ENCODE results near the gene GNG2.

GNG2 gene

DNA sequence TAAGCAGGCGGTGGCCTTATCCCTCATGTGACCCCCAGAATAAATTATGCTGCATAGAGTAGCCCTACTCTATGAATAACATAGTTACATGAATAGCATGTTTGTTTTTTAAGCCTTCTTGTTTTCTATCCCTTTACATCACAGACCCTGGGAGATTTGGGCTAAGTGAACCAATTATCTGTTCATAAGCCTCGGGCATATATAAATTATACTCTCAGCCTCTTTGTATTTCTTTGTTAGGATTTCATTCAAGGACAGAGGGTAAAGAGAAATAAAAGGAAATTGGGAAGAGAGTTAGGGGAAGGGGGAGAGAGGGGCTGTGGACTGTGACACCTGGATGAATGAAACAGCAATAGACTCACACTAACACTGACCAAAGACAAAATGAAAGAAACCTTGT lies 93.6 kb downstream of the GNG2 start:
- H3K4ac ChIP-seq (ENCODE audit: low read length), result no peak overlapping the region
- H2BK12ac ChIP-seq (ENCODE audit: low read length), result no peak overlapping the region
- H2AFZ ChIP-seq (ENCODE audit: low read length), result no peak overlapping the region
- H3K14ac ChIP-seq (ENCODE audit: low read length), result no peak overlapping the region
- H3K9ac ChIP-seq (ENCODE audit: low read depth, low read length, poor library complexity), result no peak overlapping the region
- no peak overlapping the region for H4K8ac ChIP-seq (ENCODE audit: low read depth, low read length)
- H3K4me3 ChIP-seq (ENCODE audit: low read length in 2 of 2), result no peak overlapping the region
- DNase-seq (ENCODE audit: low spot score), result no peak
- no peak overlapping the region for H2BK120ac ChIP-seq (ENCODE audit: low read depth, low read length)
- no peak overlapping the region for H2BK5ac ChIP-seq (ENCODE audit: low read length)
- no peak overlapping the region for H2AK5ac ChIP-seq (ENCODE audit: low read depth, low read length)
- no peak overlapping the region for H3K27ac ChIP-seq (replicated peaks; ENCODE audit: low read length)
- no CpG with 5 or more reads among the region's 2 CpGs for WGBS, 2 donors (ENCODE audit: extremely low coverage in 2 of 2, insufficient read length in 2 of 2, insufficient replicate concordance in 1 of 2)
- H3K36me3 ChIP-seq (replicated peaks in 1 of 2; ENCODE audit: control insufficient read depth in 2 of 2, insufficient read depth in 2 of 2, low read length in 2 of 2), result peaks cover 2 to 98% of the 10 kb centered on the region in 2 donors
- no peaks in the 10 kb centered on the region for H3K79me1 ChIP-seq (ENCODE audit: low read depth, low read length)
- H3K4me1 ChIP-seq (ENCODE audit: control insufficient read depth in 2 of 2, insufficient read depth in 1 of 2, low read depth in 1 of 2, low read length in 2 of 2), result peaks cover 0 to 9% of the 10 kb centered on the region in 2 donors
- peaks cover 4 to 22% of the 10 kb centered on the region in 2 donors for H3K9me3 ChIP-seq (replicated peaks in 1 of 2; ENCODE audit: control insufficient read depth in 2 of 2, insufficient read depth in 1 of 2, low read depth in 1 of 2, low read length in 2 of 2)
- H2BK15ac ChIP-seq (ENCODE audit: low read length), result no peak overlapping the region
- H3K23ac ChIP-seq (ENCODE audit: low read depth, low read length, poor library complexity), result no peak overlapping the region
- no peaks in the 10 kb centered on the region for H3K27me3 ChIP-seq (ENCODE audit: control insufficient read depth in 3 of 3, insufficient read depth in 3 of 3, low read depth in 1 of 3, low read length in 3 of 3)
- H4K91ac ChIP-seq (ENCODE audit: low read depth, low read length, poor library complexity), result no peak overlapping the region
- no peak overlapping the region for H3K4me2 ChIP-seq (ENCODE audit: insufficient read depth, low read length, poor library complexity, severe bottlenecking)
- H3K18ac ChIP-seq (ENCODE audit: low read length), result no peak overlapping the region

DNA sequence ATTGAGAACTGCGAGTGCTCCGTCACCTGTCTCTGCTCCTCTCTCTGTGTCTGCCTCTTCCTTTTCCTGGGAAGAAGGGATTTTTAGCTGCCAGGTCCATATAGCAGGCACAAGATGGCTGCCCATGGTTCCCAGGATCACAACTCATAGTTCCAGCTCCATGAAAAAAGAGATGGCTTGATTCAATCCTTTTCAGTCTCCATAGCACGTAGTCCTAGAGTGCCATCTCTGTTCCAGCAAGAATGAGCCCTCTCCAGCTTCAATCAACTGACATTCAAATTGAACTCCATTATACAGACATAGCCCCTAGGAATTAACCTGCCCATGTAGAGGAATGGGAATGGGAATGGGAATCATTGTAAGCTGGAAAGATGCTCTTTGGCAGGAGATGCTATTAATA lies 94.2 kb downstream of the GNG2 start:
- no peak overlapping the region for H2AFZ ChIP-seq (ENCODE audit: low read length)
- no peak overlapping the region for H3K4ac ChIP-seq (ENCODE audit: low read length)
- no CpG with 5 or more reads among the region's 3 CpGs for WGBS, 2 donors (ENCODE audit: extremely low coverage in 2 of 2, insufficient read length in 2 of 2, insufficient replicate concordance in 1 of 2)
- peaks cover 0 to 9% of the 10 kb centered on the region in 2 donors for H3K4me1 ChIP-seq (ENCODE audit: control insufficient read depth in 2 of 2, insufficient read depth in 1 of 2, low read depth in 1 of 2, low read length in 2 of 2)
- no peak overlapping the region for H2BK12ac ChIP-seq (ENCODE audit: low read length)
- no peak overlapping the region for H2BK15ac ChIP-seq (ENCODE audit: low read length)
- H2AK5ac ChIP-seq (ENCODE audit: low read depth, low read length), result no peak overlapping the region
- peaks cover 2 to 99% of the 10 kb centered on the region in 2 donors for H3K36me3 ChIP-seq (replicated peaks in 1 of 2; ENCODE audit: control insufficient read depth in 2 of 2, insufficient read depth in 2 of 2, low read length in 2 of 2)
- no peak overlapping the region for H3K27ac ChIP-seq (replicated peaks; ENCODE audit: low read length)
- no peak for DNase-seq (ENCODE audit: low spot score)
- no peak overlapping the region for H4K8ac ChIP-seq (ENCODE audit: low read depth, low read length)
- H3K14ac ChIP-seq (ENCODE audit: low read length), result no peak overlapping the region
- no peak overlapping the region for H3K23ac ChIP-seq (ENCODE audit: low read depth, low read length, poor library complexity)
- no peak overlapping the region for H3K9ac ChIP-seq (ENCODE audit: low read depth, low read length, poor library complexity)
- no peak overlapping the region for H3K4me3 ChIP-seq (ENCODE audit: low read length in 2 of 2)
- no peak overlapping the region for H2BK5ac ChIP-seq (ENCODE audit: low read length)
- peaks cover 4 to 28% of the 10 kb centered on the region in 2 donors for H3K9me3 ChIP-seq (replicated peaks in 1 of 2; ENCODE audit: control insufficient read depth in 2 of 2, insufficient read depth in 1 of 2, low read depth in 1 of 2, low read length in 2 of 2)
- no peaks in the 10 kb centered on the region for H3K27me3 ChIP-seq (ENCODE audit: control insufficient read depth in 3 of 3, insufficient read depth in 3 of 3, low read depth in 1 of 3, low read length in 3 of 3)
- no peak overlapping the region for H3K18ac ChIP-seq (ENCODE audit: low read length)
- H3K79me1 ChIP-seq (ENCODE audit: low read depth, low read length), result no peaks in the 10 kb centered on the region
- H2BK120ac ChIP-seq (ENCODE audit: low read depth, low read length), result no peak overlapping the region
- H3K4me2 ChIP-seq (ENCODE audit: insufficient read depth, low read length, poor library complexity, severe bottlenecking), result no peak overlapping the region
- H4K91ac ChIP-seq (ENCODE audit: low read depth, low read length, poor library complexity), result no peak overlapping the region

DNA sequence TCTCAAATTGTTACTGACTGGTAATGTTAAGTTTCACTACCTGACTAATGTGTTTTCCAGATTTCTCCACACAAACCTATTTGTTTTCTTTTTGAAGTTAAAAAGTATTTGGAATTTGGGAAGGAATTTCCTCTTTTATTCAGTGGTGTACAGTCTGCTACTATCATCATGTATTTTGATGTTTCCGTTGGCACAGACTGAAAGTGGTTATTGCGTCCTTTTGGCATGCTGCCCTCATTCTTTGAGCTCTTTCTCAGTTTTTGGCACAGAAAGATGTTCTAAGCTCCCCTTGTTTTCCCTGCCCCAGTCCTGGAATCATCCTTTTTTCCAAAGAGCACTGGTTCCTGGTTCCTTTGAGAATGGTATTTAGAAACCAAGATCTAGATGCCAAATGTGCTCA lies 97.5 kb downstream of the GNG2 start:
- Histone ChIP-seq H3K9me3 (replicated peaks in 1 of 2; ENCODE audit: control insufficient read depth in 2 of 2, insufficient read depth in 1 of 2, low read depth in 1 of 2, low read length in 2 of 2) (peaks cover 4 to 49% of the 10 kb centered on the region in 2 donors), H3K36me3 (replicated peaks in 1 of 2; ENCODE audit: control insufficient read depth in 2 of 2, insufficient read depth in 2 of 2, low read length in 2 of 2) (peaks cover 2 to 89% of the 10 kb centered on the region in 2 donors)

DNA sequence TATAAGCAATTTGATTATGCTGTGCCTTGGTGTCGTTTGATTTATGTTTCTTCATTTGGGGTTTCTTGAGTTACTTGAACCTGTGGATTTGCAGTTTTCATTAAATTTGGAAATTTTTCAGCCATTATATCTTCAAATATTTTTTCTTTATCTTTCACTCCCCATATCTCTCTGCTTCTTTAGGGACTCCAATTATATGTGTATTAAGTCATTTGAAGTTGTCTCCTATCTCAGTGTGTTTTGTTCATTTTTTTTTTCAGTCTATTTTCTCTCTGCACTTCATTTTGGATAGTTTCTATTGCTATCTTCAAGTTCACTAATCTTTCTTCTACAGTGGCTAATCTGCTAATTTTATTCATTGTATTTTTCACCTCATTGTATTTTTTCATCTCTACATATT lies 99.5 kb downstream of the GNG2 start:
- Histone ChIP-seq H4K91ac (ENCODE audit: low read depth, low read length, poor library complexity) (no peak overlapping the region), H3K9ac (ENCODE audit: low read depth, low read length, poor library complexity) (no peak overlapping the region), H4K8ac (ENCODE audit: low read depth, low read length) (no peak overlapping the region)

More for the DNA sequence above, 97.5 kb downstream of the GNG2 start:
- peaks cover 0 to 9% of the 10 kb centered on the region in 2 donors for H3K4me1 ChIP-seq (ENCODE audit: control insufficient read depth in 2 of 2, insufficient read depth in 1 of 2, low read depth in 1 of 2, low read length in 2 of 2)
- no peak overlapping the region for H2BK120ac ChIP-seq (ENCODE audit: low read depth, low read length)
- H2BK15ac ChIP-seq (ENCODE audit: low read length), result no peak overlapping the region
- H2AK5ac ChIP-seq (ENCODE audit: low read depth, low read length), result no peak overlapping the region
- no peak overlapping the region for H3K4me2 ChIP-seq (ENCODE audit: insufficient read depth, low read length, poor library complexity, severe bottlenecking)
- no peak overlapping the region for H3K18ac ChIP-seq (ENCODE audit: low read length)
- no peak overlapping the region for H2BK12ac ChIP-seq (ENCODE audit: low read length)
- H3K27ac ChIP-seq (replicated peaks; ENCODE audit: low read length), result no peak overlapping the region
- no peak overlapping the region for H3K4ac ChIP-seq (ENCODE audit: low read length)
- H3K27me3 ChIP-seq (ENCODE audit: control insufficient read depth in 3 of 3, insufficient read depth in 3 of 3, low read depth in 1 of 3, low read length in 3 of 3), result no peaks in the 10 kb centered on the region
- H3K23ac ChIP-seq (ENCODE audit: low read depth, low read length, poor library complexity), result no peak overlapping the region
- H3K79me1 ChIP-seq (ENCODE audit: low read depth, low read length), result no peaks in the 10 kb centered on the region
- H4K8ac ChIP-seq (ENCODE audit: low read depth, low read length), result no peak overlapping the region
- no peak overlapping the region for H3K9ac ChIP-seq (ENCODE audit: low read depth, low read length, poor library complexity)
- no peak overlapping the region for H3K14ac ChIP-seq (ENCODE audit: low read length)
- no CpG with 5 or more reads among the region's 2 CpGs for WGBS, 2 donors (ENCODE audit: extremely low coverage in 2 of 2, insufficient read length in 2 of 2, insufficient replicate concordance in 1 of 2)
- no peak overlapping the region for H4K91ac ChIP-seq (ENCODE audit: low read depth, low read length, poor library complexity)
- H3K4me3 ChIP-seq (ENCODE audit: low read length in 2 of 2), result no peak overlapping the region
- DNase-seq (ENCODE audit: low spot score), result no peak
- no peak overlapping the region for H2BK5ac ChIP-seq (ENCODE audit: low read length)
- no peak overlapping the region for H2AFZ ChIP-seq (ENCODE audit: low read length)

More for the DNA sequence above, 99.5 kb downstream of the GNG2 start:
- Histone ChIP-seq H2BK120ac (ENCODE audit: low read depth, low read length) (no peak overlapping the region), H3K4ac (ENCODE audit: low read length) (no peak overlapping the region), H3K27ac (replicated peaks; ENCODE audit: low read length) (no peak overlapping the region), H3K4me2 (ENCODE audit: insufficient read depth, low read length, poor library complexity, severe bottlenecking) (no peak overlapping the region), H2BK15ac (ENCODE audit: low read length) (no peak overlapping the region), H2AFZ (ENCODE audit: low read length) (no peak overlapping the region), H3K23ac (ENCODE audit: low read depth, low read length, poor library complexity) (no peak overlapping the region), H3K79me1 (ENCODE audit: low read depth, low read length) (no peaks in the 10 kb centered on the region), H3K4me1 (ENCODE audit: control insufficient read depth in 2 of 2, insufficient read depth in 1 of 2, low read depth in 1 of 2, low read length in 2 of 2) (no peaks in the 10 kb centered on the region), H2AK5ac (ENCODE audit: low read depth, low read length) (no peak overlapping the region), H2BK12ac (ENCODE audit: low read length) (no peak overlapping the region), H2BK5ac (ENCODE audit: low read length) (no peak overlapping the region), H3K18ac (ENCODE audit: low read length) (no peak overlapping the region), H3K14ac (ENCODE audit: low read length) (no peak overlapping the region), H3K9me3 (replicated peaks in 1 of 2; ENCODE audit: control insufficient read depth in 2 of 2, insufficient read depth in 1 of 2, low read depth in 1 of 2, low read length in 2 of 2) (peaks cover 4 to 49% of the 10 kb centered on the region in 2 donors), H3K27me3 (ENCODE audit: control insufficient read depth in 3 of 3, insufficient read depth in 3 of 3, low read depth in 1 of 3, low read length in 3 of 3) (no peaks in the 10 kb centered on the region), H3K4me3 (ENCODE audit: low read length in 2 of 2) (no peak overlapping the region), H3K36me3 (replicated peaks in 1 of 2; ENCODE audit: control insufficient read depth in 2 of 2, insufficient read depth in 2 of 2, low read length in 2 of 2) (peaks cover 2 to 89% of the 10 kb centered on the region in 2 donors)
- WGBS, 2 donors (ENCODE audit: extremely low coverage in 2 of 2, insufficient read length in 2 of 2, insufficient replicate concordance in 1 of 2), result no CpG with 5 or more reads among the region's 1 CpG
- DNase-seq (ENCODE audit: low spot score), result no peak
